Stimulated activated CD4-positive, alpha-beta T cell treated with anti-CD3 and anti-CD28 coated beads, Interleukin-12 subunit alpha, Interleukin-12 subunit beta, amount 100 ng/mL, for 48 hours (primary cell): ENCODE results near the gene CD36.

Experiments used
- DNase-seq, 3 donors: peaks; one replicate each; pipeline ENCODE4 v3.0.0-alpha.2; 2020; ENCODE audit warnings: low read depth in 2 of 3, low spot score in 1 of 3

Gene CD36

DNA sequence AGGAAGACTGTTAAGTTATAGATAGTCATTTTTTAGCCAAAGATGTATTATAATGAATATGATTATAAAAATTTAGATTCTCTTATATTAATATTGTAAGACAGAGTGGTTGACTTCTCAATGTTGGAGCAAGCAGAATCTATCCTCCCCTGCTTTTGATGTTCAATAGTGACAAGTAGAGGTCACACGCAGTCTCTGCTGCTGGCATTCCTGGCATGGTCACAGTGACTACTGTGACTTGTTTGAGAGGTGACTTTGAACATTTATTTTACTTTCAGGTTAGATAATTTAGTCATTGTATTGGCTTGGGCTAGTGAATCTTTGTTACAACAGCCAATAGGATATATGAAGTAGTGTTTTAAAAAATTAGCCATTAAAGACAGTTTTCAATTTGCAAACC is 13.7 kb upstream of the CD36 start:
- DNase-seq, result no peak

DNA sequence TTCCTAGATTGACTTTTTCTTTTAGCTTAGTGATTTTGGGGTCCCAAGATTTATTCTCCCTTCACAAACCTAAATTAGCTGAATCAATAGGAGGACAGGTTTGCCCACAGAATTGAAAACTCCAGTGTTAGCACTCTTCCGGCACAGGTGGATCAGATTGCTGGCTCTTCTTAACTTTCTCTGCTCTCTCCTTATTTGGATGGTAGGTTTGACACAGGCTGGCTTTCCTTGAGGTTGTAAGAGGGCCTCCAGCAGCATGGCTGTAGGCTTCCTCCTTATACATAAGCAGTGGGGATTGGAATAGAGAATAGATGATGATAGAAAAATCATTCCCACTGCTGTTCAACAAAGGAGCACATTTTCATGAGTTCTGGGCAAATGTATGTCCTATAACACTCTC is 9.4 kb upstream of the CD36 start:
- DNase-seq, result no peak

DNA sequence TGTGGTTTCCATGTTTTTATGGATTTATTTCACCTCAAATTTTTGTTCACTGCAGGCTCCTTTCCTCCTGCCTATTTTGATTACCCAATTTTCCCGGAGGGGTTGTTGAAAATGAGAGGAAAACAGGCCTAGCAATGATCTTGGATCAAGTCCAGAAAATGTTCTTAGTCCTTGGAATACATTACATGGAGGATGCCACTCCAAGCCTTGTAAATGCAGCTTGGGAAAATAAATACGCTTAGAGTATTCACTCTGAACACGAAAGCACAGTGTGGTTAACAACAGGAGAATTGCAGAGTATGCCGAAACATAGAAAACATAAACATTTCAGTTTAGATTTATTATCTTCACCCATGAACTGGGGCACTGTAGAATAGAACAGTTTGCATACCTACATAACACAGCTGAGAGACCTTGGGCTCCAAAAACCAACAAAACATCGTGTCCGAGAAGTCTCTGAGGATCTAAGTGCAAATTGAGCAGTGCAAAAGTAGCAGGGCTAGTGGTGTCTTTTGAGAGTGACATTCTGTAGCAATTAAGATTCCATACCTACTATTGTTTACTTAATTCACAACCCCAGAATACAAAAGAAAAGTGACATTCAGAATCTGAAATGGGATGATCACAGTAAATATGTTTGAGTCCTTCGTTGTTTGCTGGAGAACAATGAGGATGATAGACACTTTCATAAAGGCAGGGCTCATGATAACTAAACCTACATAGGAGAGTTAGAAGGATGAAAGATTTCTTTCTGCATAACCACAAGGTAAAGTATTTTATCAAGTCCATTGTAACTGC is 7.6 kb upstream of the CD36 start:
- no peak for DNase-seq

DNA sequence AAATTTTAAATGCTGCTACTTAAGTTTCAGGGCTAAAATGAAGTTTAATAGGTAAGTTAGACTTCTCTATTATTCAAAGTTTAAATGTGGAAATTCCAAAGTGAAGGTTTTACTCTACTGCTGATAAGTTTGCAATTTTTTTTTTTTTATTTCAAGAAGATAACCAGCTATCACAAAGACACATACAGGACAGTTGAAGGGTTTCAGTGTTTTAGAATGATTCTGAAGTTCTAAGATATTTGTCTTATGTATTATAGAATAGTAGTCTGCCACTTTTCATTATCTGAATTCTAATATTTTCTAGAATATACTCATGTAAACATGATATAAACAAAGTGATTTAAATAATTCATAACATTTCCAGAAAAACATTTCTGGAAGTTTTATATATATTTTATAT is 7.0 kb upstream of the CD36 start:
- no peak for DNase-seq

DNA sequence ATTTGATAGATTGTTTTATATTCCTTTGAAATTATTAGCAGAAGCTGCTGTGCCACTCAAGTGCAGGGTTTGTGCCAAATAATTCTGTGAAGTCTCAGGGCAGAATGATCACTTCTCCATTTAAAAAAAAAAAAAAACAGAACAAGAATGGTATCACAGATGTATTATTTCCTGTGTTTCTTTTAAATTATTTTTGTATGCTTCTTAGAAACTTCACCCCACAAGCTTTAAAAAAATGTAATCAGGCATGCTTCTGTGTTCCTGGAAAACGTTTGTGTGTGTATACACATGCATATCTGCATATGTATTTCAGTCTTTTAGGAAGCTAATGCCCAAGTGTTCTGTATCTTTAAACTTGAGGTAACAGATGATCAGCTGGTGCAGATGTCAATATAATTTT is 6.3 kb upstream of the CD36 start:
- DNase-seq, result no peak

DNA sequence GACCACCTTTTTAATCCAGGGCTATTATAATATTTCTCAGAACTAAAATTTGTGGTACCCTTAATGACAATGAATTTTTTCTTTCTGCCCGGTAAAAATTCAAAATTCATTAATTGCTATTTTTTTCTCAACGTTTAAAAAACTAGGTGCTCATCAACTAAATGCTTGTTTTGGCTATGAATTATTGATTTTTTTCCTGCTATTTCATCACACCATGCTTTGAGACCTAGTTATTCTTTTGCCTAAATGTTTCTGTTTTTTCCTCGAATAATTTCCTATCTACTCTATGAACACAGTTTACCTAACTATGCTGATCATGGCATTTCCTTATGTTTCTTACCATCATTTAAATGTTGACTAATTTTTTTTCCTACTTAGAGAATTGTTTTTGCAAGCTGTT is 5.6 kb upstream of the CD36 start:
- DNase-seq, result no peak

DNA sequence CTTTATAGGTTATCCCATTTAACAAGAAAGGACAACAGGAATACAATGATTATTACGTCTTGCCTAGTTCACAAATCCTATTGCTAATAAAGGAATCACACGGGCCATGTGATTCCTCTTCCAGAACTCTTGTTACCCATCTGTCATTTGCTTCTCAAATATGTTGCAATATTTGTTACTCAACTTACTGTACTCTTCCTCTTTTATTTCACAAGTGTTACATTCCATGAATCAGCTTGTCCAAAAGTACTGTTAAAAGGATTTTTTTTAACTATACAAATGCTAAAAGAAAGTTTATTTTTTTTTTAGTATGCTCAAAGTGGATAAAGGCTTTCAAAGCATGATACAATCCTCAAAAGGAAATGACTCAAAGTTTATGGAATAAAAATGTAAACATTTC is 3.9 kb upstream of the CD36 start:
- no peak for DNase-seq

DNA sequence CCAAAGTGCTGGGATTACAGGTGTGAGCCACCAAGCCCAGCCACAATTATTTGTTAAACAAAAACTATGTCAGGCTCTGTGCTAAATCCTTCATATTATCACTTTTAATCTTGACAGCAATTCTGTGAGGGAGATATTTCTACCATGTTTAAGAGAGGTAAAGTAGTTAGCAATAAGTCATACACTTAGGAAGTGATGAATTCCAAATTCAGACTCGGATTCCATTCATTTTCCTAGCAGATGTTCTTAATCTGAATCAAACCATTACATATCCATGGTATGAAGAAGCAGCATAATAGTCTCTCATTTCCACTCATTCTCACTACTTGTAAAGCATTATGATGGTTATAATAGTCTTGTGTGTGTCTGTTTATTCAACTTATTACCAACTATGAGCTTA is 2.9 kb upstream of the CD36 start:
- no peak for DNase-seq

DNA sequence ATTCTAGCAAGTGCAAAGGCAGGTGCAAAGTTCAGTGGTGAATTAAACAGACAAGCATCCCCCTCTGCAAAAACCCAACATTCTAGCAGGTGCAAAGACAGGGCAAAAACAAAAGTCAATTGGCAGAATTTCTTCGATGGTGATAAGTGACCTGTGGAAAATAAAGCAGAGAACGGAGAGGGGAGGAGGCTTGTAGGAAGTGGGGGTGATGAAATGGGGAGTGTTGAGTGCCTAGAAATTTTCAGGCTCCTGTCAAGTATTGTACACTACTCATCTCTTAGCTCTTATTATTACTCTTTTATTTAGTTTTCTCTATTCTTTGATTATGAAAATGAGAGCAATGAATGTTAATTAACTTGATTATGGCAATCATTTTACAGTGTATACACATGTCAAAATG is 2.4 kb upstream of the CD36 start:
- DNase-seq, result no peak

DNA sequence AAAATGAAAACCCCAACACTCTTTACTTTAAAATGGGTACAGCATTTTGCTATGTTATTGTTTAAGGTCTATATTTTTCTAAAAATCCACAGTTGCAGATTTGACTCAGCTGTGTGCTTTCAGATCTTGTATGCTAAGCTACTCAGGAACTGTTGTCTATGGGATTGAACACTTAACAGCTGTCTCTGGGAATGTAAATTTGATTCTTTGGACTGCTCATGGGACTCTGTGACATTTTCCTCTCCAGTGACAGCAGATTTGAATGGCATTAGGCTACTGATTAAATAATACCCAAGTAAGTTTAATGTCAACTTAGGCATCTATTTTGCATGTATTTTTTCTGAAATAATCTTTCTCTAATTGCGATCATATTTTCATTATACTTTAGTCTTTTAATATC is 1.7 kb upstream of the CD36 start:
- no peak for DNase-seq

DNA sequence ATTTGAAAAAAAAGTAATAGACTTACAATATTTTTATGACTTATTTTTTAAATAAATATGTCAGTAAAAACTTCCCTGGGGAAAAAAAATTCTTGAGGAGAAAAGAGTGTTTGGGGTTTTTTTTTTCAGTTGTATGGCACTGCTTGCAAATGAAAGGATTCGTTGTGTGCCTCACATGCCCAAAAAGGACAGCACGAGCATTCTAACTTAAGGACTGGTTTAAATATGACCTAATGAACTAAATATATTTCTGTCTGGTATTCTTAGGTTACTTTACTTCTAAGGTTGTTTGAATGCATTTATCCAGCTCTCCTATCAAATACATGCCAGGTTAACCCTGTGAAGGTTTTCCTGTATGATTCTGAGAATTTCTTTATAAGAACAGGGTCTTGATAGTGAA is 988 bp upstream of the CD36 start:
- no peak for DNase-seq

DNA sequence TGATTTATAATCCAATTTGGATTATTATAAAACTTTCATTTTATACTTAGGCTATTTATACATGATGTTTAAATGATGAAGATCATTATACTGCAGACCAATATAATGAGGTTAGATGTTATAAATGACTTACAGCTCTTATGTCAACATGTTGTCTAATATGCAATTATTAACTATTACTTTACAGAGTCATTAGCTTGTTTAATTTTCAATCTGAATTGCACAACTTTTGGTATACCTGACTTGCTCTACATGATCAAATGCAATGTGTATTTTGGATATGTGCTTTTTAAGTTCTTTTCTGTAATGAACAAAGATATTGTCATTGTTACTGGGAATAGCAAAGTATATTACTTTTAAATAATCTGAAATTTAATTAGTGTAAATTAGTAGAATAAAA is 569 bp downstream of the CD36 start:
- no peak for DNase-seq

DNA sequence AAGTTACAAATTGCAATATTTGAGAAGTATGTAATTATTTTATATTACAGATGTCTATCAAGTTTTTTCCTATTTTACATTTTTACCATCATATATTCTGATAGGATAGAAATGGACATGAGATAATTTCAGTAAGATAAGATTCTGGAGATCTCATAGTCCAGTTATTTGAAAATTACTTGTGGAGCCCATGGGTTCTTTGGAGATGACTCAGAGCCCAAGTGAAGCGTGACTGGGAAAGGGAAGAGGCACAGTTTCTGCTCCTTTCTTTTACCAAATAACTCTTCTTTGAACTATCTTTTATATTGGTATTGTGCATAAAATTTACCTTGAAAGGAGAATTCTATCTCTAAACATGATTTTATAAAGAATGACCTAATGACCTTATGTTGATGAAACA is 2.4 kb downstream of the CD36 start:
- DNase-seq, result no peak

DNA sequence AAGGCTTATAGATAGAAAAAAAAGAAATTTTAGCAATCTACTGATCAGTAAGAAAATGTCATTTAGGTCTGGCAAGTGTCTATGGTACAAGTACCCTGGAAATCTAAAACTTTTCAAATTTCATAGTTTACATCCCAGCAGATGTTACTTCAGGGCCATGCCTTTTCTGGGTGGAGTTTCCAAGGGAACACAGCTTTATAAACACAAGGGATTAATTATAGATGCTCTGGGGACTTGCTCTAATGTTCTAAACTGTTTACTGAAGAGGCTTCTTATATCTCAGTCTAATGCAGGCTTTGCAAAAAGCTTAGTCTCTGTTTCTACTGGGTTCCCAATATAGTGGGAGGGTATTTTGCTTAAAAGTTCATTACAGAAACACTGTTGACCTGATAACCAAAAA is 3.1 kb downstream of the CD36 start:
- no peak for DNase-seq

DNA sequence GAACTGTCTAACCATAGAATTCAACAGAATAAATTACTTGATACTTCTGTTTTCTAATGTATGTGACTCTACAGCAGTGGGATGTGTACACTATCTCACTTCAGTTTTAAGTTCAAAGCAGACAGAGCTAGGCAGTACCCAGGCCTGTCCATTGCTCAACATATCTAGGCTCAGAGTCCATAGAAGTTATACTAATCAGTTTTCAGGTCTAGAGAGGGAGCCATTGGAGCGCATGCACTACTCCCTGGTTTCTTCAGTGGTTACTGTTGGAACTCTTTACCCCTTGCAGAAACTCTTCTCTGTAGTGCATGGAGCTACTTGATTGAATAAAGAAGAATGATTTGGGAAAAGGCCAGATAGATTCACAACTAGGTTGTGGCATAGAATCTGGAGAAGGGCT is 4.4 kb downstream of the CD36 start:
- DNase-seq, result no peak

DNA sequence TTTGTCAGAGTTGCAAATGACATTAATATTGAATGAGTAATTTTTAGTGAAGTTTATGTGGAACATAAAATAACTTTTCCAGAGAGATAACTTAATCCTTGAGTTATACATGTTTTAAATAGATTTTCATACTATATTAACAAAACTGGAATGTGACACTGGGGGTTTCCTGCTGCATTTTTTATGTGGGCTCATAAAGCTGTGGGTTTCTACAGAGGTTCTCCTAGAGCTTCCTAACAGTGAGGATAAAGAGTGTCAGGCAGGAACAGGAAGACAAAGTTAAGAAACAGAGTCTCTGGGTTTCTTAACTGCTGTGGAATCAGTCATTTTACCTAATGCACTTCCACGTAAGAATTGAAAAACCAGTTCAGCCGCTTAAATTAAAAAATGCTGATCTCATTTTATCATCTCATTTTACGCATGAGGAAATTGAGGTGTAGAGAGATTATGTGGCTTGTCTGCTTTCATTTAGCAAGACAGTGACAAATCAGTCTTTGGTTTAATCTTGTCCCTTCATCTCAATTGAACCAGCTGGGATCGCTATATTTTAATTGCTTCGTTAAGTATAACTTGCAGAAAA is 5.0 kb downstream of the CD36 start:
- DNase-seq, result no peak

DNA sequence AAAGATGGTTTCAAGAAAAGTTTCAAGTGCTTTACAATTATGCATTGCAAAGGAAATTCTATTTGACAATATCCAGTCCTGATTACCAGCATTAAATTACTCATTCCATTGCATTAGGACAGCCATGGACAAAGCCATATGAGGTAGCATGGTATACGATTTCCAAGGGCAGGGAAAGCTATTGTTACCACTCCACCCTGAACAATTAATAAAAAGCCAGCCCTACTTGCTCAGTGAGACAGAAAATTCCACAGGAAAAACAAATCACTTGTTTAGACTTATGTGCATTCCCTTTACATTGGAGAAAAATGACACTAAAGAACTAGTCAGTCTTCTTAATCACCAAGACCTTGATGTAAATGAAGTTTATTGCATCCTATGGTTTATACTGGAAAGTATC is 5.6 kb downstream of the CD36 start:
- no peak for DNase-seq

DNA sequence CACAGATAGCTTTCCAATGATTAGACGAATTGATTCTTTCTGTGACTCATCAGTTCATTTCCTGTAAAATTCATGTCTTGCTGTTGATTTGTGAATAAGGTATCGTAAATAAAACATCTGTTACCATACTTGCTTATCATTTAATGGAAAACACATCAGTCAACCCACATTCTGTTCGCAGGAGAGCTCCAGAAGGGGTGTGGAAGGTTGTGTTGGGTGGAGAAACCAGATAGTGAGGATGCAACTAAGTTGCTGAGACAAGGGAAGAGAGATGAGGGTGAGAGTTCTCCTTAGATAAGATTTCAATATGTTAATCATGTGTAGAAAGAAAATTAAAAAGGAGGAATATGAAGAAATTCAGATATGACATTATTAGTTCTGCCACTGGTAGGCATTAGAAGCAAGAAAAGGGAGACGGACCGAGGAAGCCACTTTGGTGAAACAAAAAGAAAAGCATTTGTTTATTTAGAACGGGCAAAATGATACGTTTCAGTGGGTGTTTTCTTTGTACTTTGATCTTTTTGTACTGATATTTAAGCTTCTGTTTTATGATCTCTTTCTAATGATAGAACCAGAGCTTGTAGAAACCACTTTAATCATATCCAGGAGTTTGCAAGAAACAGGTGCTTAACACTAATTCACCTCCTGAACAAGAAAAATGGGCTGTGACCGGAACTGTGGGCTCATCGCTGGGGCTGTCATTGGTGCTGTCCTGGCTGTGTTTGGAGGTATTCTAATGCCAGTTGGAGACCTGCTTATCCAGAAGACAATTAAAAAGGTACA is 7.8 kb downstream of the CD36 start:
- no peak for DNase-seq

DNA sequence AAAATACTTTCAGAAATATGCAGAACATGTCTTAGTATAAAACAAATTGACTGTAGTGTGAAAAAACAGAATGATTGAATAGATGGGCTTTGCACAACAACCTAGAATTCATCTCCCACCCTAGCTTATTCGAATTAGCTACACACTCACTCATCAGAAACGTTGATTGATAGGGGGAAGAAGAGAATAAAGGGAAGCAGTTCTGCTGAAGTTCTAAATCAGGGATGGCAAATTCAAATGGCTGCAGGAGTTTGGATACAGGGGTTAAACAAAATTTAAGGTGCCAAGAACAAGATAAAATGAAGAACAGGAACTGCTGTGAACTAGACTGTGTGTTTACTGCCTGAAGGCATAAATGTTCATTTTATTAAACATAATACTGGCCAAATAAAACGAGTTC is 9.0 kb downstream of the CD36 start:
- no peak for DNase-seq

DNA sequence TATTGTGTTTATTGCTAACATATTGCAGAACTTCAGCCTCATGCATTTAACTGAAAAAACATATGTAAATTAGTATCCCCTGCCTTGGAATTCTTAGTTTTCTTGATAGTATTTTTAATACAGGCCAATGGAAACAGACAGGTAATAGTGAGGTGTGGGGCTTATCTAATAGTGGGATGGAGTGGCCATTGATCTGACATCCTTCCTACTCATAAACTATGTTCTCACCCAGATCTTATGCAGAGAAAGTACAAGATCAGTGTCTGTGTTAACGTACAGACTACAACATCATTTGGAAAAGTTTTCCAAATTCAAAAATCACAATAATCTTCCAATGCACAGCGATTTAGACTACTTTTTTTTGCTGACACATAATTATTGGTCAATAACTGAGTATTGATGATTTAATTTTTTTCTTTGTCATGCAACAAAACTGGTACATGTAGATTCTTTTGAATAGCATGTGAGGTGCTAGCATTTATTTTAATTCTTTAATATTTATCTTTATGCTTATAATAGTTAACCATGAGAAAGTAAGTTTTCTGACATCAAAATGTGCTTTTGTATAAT is 9.7 kb downstream of the CD36 start:
- DNase-seq, result no peak

DNA sequence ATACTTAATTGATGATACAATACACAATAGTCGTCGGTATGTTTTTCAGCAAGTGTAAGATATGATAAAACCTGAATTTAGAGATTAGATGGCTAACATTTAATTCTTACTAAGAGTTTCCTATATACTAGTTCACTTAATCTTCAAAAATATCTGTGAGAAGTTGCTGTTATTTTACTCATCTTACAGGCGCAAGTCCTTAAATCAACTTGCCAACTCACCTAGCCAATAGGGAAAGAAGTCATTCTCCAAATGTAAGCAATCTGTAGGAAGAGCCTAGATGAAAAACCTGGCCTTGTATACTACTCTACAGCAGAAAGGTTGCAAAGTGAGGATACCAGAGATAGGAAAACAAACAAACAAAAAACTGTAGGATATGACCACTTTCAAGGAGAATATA is 10.6 kb downstream of the CD36 start:
- DNase-seq, result no peak

DNA sequence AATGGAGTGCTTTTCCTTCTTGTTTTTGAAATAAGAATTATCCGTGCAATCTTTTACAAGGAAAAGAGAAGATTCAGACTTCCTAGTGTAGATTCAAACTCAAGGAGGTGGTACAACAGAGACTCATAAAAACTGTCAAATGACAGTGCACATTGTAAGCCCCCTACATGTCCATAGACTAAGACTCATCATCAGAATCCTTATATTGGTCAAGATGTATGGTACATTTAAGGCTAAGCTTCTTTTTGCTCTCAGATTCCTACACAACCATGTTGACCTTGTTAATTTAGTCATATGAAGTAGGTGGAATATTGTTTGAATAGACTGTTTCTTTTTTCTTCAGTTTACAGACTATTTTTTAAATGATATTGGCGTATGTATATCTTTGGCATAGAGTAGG is 11.6 kb downstream of the CD36 start:
- DNase-seq, result no peak
